H1 (cell line): Measurements from ENCODE around the gene KLB.

Source experiments
- CHD1 ChIP-seq: IDR thresholded peaks from 2 replicates; pipeline ENCODE4 v1.6.1; 2012; ENCODE audit warnings: low read depth, low read length, improper control_type of control experiment
- EZH2 ChIP-seq: fragments of 200-600 bp; sonication (generic); IDR thresholded peaks from 2 replicates; pipeline ENCODE4 v1.7.1; 2012; ENCODE audit warnings: low read depth, mild to moderate bottlenecking, moderate library complexity, low read length, inconsistent platforms; ENCODE audit not compliant: severe bottlenecking
- GABPA ChIP-seq: IDR thresholded peaks from 2 replicates; pipeline ENCODE4 v1.6.1; 2011; ENCODE audit warnings: mild to moderate bottlenecking, low read length, moderate library complexity, borderline replicate concordance; ENCODE audit not compliant: insufficient read depth
- JUN ChIP-seq: IDR thresholded peaks from 2 replicates; pipeline ENCODE4 v1.6.1; 2011; ENCODE audit warnings: low read depth, mild to moderate bottlenecking, improper control_type of control experiment, low read length
- POLR2A ChIP-seq, 2 experiments: IDR thresholded peaks; 1 replicate in 1 of 2; 2 replicates in 1 of 2; pipeline ENCODE4 v1.6.1; 2011; ENCODE audit warnings: low read depth in 2 of 2, low read length in 2 of 2, mild to moderate bottlenecking in 2 of 2; ENCODE audit errors: control extremely low read depth in 1 of 2
- POLR2AphosphoS5 ChIP-seq: IDR thresholded peaks from 2 replicates; pipeline ENCODE4 v1.6.1; 2011; ENCODE audit warnings: low read depth, low read length
- ZNF274 ChIP-seq: IDR thresholded peaks from 2 replicates; pipeline ENCODE4 v1.7.0; 2012; ENCODE audit warnings: low read length, borderline replicate concordance; ENCODE audit errors: extremely low read depth
- TF ChIP-seq, protein P1 (sequence below): IDR thresholded peaks from 2 replicates; pipeline ENCODE4 v1.6.1; 2012; ENCODE audit warnings: inconsistent platforms
- TF ChIP-seq, protein P2 (sequence below), 3 experiments: IDR thresholded peaks; 1 replicate in 2 of 3; 2 replicates in 1 of 3; pipeline versions ENCODE4 v1.5.1 to v1.6.1; 2011; ENCODE audit warnings: low read length in 3 of 3, mild to moderate bottlenecking in 3 of 3, inconsistent platforms in 2 of 3, low read depth in 1 of 3, moderate library complexity in 1 of 3; ENCODE audit not compliant: insufficient read depth in 1 of 3; ENCODE audit errors: control extremely low read depth in 1 of 3
- TF ChIP-seq, protein P3 (sequence below): IDR thresholded peaks from 2 replicates; pipeline ENCODE4 v1.6.1; 2012; ENCODE audit warnings: low read length, inconsistent platforms

DNA sequence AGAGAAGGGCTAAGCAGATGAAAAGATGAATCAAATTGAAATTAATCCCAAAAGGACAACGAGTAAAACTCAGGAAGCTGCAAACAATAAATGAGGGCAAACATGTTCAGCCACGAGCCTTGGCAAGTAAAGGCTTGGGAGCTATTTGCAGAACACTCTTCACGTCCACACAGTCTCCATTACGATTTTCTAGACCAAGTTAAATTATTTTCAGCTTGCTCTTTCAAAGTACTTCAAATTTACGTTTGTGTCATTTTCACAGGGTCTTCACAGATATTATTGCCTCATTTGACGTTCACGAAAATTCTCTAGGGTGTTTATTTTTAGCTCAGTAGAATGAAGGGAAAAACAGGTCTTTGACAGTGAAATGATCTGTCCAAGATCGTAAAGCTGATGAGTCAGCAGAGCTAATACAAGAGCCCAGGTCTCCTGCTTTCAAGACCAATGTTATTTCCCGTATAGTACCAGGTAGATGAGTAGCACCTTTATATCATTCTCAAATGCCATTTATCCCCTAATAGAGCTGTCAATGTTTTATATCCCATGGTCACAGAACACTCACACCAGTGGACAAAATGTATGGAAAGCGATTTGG lies 20.9 kb downstream of the KLB start:
- TF ChIP-seq JUN (no peak), GABPA (no peak), EZH2 (no peak), POLR2AphosphoS5 (no peak), POLR2A (IDR thresholded peaks at IDR 0.05; ENCODE audit: control extremely low read depth in 1 of 2, low read depth in 2 of 2, low read length in 2 of 2) (no peak), ZNF274 (no peak), CHD1 (no peak)
- TF ChIP-seq, protein P1, sequence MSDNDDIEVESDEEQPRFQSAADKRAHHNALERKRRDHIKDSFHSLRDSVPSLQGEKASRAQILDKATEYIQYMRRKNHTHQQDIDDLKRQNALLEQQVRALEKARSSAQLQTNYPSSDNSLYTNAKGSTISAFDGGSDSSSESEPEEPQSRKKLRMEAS, result no peak
- TF ChIP-seq, protein P2, sequence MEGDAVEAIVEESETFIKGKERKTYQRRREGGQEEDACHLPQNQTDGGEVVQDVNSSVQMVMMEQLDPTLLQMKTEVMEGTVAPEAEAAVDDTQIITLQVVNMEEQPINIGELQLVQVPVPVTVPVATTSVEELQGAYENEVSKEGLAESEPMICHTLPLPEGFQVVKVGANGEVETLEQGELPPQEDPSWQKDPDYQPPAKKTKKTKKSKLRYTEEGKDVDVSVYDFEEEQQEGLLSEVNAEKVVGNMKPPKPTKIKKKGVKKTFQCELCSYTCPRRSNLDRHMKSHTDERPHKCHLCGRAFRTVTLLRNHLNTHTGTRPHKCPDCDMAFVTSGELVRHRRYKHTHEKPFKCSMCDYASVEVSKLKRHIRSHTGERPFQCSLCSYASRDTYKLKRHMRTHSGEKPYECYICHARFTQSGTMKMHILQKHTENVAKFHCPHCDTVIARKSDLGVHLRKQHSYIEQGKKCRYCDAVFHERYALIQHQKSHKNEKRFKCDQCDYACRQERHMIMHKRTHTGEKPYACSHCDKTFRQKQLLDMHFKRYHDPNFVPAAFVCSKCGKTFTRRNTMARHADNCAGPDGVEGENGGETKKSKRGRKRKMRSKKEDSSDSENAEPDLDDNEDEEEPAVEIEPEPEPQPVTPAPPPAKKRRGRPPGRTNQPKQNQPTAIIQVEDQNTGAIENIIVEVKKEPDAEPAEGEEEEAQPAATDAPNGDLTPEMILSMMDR (IDR thresholded peaks at IDR 0.05; ENCODE audit: control extremely low read depth in 1 of 3, insufficient read depth in 1 of 3, low read depth in 1 of 3, low read length in 3 of 3), result no peak
- TF ChIP-seq, protein P3, sequence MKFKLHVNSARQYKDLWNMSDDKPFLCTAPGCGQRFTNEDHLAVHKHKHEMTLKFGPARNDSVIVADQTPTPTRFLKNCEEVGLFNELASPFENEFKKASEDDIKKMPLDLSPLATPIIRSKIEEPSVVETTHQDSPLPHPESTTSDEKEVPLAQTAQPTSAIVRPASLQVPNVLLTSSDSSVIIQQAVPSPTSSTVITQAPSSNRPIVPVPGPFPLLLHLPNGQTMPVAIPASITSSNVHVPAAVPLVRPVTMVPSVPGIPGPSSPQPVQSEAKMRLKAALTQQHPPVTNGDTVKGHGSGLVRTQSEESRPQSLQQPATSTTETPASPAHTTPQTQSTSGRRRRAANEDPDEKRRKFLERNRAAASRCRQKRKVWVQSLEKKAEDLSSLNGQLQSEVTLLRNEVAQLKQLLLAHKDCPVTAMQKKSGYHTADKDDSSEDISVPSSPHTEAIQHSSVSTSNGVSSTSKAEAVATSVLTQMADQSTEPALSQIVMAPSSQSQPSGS, result no peak
